Tibial nerve (tissue), 3 donors: ENCODE data around the gene ANO9.

Experiments
- CTCF ChIP-seq, 5 experiments: fragments of 200-600 bp in 3 of 5; fragments of 450-650 bp in 2 of 5; sonication (generic) in 3 of 5; IDR thresholded peaks; one replicate each; pipeline ENCODE4 v1.5.1; 2016 to 2019; ENCODE audit warnings: antibody characterized with exemption in 5 of 5, mild to moderate bottlenecking in 3 of 5, moderate library complexity in 2 of 5
- POLR2A ChIP-seq, 2 donors: fragments of 450-650 bp; IDR thresholded peaks; one replicate each; pipeline ENCODE4 v1.6.1; 2017; ENCODE audit warnings: antibody characterized with exemption in 2 of 2, mild to moderate bottlenecking in 2 of 2, moderate library complexity in 2 of 2

- no peak for TF ChIP-seq CTCF (IDR thresholded peaks at IDR 0.05)
- TF ChIP-seq POLR2A (IDR thresholded peaks at IDR 0.05): no peak
Observed at GRCh38 chr11:489610-490185, 47.9 kb upstream of the ANO9 start.
